Panc1 (cell line): ENCODE data around the gene GPSM1. TPM values are rescaled to one million over a fixed set of nuclear protein-coding genes. Genes with fewer than 3 reads are reported as not detected.

Source experiments
- ATAC-seq: fragments of 200-7000 bp; cut with Tn5 transposase; 2 replicates; pipeline ENCODE4 v1.9.1; 2020; ENCODE audit warnings: mild to moderate bottlenecking, moderate library complexity
- BruUV-seq: library from RNA; stranded (reverse); fragments of 400-500 nt; replicated peaks from 2 replicates; lab custom pipeline; 2021; lab: Mats Ljungman, UMichigan
- CTCF ChIA-PET: fragments of 300-600 bp; sonication (Branson Sonifier 250); formaldehyde crosslinking; loops from one replicate; lab custom pipeline; 2022; ENCODE audit warnings: antibody characterized with exemption; lab: Charles Lee
- POLR2A ChIA-PET: fragments of 300-600 bp; sonication (Branson Sonifier 250); formaldehyde crosslinking; loops from one replicate; lab custom pipeline; 2022; ENCODE audit warnings: antibody characterized with exemption; lab: Charles Lee
- DNase-seq: peaks from one replicate; pipeline ENCODE4 v3.0.0-alpha.2; 2010; ENCODE audit warnings: low read depth, low spot score
- H3K27ac ChIP-seq: 2 replicates; pipeline ENCODE4 v1.5.1; 2011; ENCODE audit warnings: mild to moderate bottlenecking, low read length, inconsistent platforms
- H3K27me3 ChIP-seq: fragments of 200-500 bp; sonication (Bioruptor generic); 2 replicates; pipeline ENCODE4 v1.6.0; 2014; ENCODE audit warnings: low read length, inconsistent platforms; ENCODE audit not compliant: control insufficient read depth, insufficient read depth
- H3K36me3 ChIP-seq: fragments of 200-500 bp; sonication (Bioruptor generic); 2 replicates; pipeline ENCODE4 v1.5.1; 2014; ENCODE audit warnings: inconsistent platforms, mild to moderate bottlenecking, low read length, moderate library complexity; ENCODE audit not compliant: control insufficient read depth, insufficient read depth
- H3K4me1 ChIP-seq: 2 replicates; pipeline ENCODE4 v1.5.1; 2011; ENCODE audit warnings: inconsistent platforms, mild to moderate bottlenecking, low read length, moderate library complexity; ENCODE audit not compliant: control insufficient read depth, insufficient read depth
- H3K4me3 ChIP-seq, 2 experiments: 2 replicates each; pipeline ENCODE4 v1.5.1; 2011 to 2012; ENCODE audit warnings: low read depth in 2 of 2, low read length in 2 of 2, mild to moderate bottlenecking in 2 of 2, inconsistent platforms in 1 of 2, moderate library complexity in 1 of 2
- H3K9me3 ChIP-seq: fragments of 200-500 bp; sonication (Bioruptor generic); 2 replicates; pipeline ENCODE4 v1.5.1; 2014; ENCODE audit warnings: low read depth, mild to moderate bottlenecking, inconsistent platforms, low read length, moderate library complexity; ENCODE audit not compliant: control insufficient read depth, insufficient read depth
- POLR2AphosphoS5 ChIP-seq: IDR thresholded peaks from 2 replicates; pipeline ENCODE4 v1.6.1; 2012; ENCODE audit warnings: mild to moderate bottlenecking, low read depth, low read length, moderate library complexity
- SIN3A ChIP-seq: IDR thresholded peaks from 2 replicates; pipeline ENCODE4 v1.6.1; 2012; ENCODE audit warnings: low read depth, mild to moderate bottlenecking, low read length, moderate library complexity, borderline replicate concordance; ENCODE audit not compliant: insufficient read depth
- TCF7L2 ChIP-seq: IDR thresholded peaks from 2 replicates; pipeline ENCODE4 v1.6.1; 2011; ENCODE audit warnings: mild to moderate bottlenecking, low read depth, low read length, inconsistent platforms
- in situ Hi-C: cut with HindIII; loops from 2 replicates; pipeline ENCODE4 v1.10.0; 2016; ENCODE audit warnings: low sequenced_read_pairs, low pct_unique_long_range_greater_than_20kb
- intact Hi-C: fragments of 100-400 bp; cut with micrococcal nuclease; formaldehyde crosslinking; loops from one replicate; pipeline ENCODE4 v1.10.0; 2022; ENCODE audit not compliant: unreplicated experiment
- total RNA-seq: library from RNA; stranded (reverse); gene quantifications from one replicate; pipeline ENCODE4 v1.2.1, GENCODE V29; 2021; ENCODE audit not compliant: unreplicated experiment
- TF ChIP-seq, protein P1 (sequence below), 2 experiments: IDR thresholded peaks; 2 replicates each; pipeline ENCODE4 v1.6.1; 2011 to 2012; ENCODE audit warnings: low read depth in 2 of 2, control low read depth in 1 of 2, low read length in 1 of 2, mild to moderate bottlenecking in 1 of 2, moderate library complexity in 1 of 2; ENCODE audit not compliant: insufficient read depth in 1 of 2
- TF ChIP-seq, protein P2 (sequence below): fragments of 450-650 bp; IDR thresholded peaks from 2 replicates; pipeline ENCODE4 v1.5.1; 2017; ENCODE audit warnings: mild to moderate bottlenecking

The GPSM1 gene
- total RNA-seq, 1 experiment from 2014 or later, result 14.2 TPM

DNA sequence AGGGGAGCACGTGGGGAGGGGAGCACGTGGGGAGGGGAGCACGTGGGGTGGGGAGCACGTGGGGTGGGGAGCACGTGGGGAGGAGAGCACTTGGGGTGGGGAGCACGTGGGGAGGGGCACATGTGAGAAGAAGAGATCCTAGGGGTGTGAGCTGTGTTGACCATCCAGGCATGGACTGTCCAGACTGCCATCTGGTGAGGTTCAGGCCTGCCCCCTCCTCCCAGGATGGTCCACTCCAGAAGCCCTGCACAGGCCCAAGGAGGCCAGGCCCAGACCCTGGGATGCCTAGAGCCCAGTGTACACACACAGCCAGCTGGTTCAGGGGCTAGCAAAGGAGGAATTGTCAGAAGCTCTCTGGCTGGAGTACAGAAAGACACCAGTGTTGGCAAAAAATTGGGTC, 70.3 kb downstream of the GPSM1 start:
- Histone ChIP-seq H3K9me3 (no peaks in the 10 kb centered on the region), H3K27ac (no peak overlapping the region), H3K36me3 (no peaks in the 10 kb centered on the region; the same call in none of the 2 replicates), H3K27me3 (no peaks in the 10 kb centered on the region), H3K4me1 (peaks cover 9% of the 10 kb centered on the region; the same call in 1 of the 2 replicates), H3K4me3 (no peak overlapping the region)
- BruUV-seq, result no TSS peak
- in situ Hi-C loops, result no loop called here
- POLR2A ChIA-PET, result no interaction called here
- ATAC-seq (no peak), DNase-seq (no peak)
- TF ChIP-seq TCF7L2, result no peak
- TF ChIP-seq SIN3A, result no peak
- TF ChIP-seq, protein P1, sequence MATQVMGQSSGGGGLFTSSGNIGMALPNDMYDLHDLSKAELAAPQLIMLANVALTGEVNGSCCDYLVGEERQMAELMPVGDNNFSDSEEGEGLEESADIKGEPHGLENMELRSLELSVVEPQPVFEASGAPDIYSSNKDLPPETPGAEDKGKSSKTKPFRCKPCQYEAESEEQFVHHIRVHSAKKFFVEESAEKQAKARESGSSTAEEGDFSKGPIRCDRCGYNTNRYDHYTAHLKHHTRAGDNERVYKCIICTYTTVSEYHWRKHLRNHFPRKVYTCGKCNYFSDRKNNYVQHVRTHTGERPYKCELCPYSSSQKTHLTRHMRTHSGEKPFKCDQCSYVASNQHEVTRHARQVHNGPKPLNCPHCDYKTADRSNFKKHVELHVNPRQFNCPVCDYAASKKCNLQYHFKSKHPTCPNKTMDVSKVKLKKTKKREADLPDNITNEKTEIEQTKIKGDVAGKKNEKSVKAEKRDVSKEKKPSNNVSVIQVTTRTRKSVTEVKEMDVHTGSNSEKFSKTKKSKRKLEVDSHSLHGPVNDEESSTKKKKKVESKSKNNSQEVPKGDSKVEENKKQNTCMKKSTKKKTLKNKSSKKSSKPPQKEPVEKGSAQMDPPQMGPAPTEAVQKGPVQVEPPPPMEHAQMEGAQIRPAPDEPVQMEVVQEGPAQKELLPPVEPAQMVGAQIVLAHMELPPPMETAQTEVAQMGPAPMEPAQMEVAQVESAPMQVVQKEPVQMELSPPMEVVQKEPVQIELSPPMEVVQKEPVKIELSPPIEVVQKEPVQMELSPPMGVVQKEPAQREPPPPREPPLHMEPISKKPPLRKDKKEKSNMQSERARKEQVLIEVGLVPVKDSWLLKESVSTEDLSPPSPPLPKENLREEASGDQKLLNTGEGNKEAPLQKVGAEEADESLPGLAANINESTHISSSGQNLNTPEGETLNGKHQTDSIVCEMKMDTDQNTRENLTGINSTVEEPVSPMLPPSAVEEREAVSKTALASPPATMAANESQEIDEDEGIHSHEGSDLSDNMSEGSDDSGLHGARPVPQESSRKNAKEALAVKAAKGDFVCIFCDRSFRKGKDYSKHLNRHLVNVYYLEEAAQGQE (IDR thresholded peaks at IDR 0.05; ENCODE audit: insufficient read depth in 1 of 2, low read depth in 2 of 2, low read length in 1 of 2), result no peak
- TF ChIP-seq, protein P2, sequence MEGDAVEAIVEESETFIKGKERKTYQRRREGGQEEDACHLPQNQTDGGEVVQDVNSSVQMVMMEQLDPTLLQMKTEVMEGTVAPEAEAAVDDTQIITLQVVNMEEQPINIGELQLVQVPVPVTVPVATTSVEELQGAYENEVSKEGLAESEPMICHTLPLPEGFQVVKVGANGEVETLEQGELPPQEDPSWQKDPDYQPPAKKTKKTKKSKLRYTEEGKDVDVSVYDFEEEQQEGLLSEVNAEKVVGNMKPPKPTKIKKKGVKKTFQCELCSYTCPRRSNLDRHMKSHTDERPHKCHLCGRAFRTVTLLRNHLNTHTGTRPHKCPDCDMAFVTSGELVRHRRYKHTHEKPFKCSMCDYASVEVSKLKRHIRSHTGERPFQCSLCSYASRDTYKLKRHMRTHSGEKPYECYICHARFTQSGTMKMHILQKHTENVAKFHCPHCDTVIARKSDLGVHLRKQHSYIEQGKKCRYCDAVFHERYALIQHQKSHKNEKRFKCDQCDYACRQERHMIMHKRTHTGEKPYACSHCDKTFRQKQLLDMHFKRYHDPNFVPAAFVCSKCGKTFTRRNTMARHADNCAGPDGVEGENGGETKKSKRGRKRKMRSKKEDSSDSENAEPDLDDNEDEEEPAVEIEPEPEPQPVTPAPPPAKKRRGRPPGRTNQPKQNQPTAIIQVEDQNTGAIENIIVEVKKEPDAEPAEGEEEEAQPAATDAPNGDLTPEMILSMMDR, result no peak
- no peak for TF ChIP-seq POLR2AphosphoS5
- CTCF ChIA-PET, result no interaction called here
- intact Hi-C loops, result no loop called here

DNA sequence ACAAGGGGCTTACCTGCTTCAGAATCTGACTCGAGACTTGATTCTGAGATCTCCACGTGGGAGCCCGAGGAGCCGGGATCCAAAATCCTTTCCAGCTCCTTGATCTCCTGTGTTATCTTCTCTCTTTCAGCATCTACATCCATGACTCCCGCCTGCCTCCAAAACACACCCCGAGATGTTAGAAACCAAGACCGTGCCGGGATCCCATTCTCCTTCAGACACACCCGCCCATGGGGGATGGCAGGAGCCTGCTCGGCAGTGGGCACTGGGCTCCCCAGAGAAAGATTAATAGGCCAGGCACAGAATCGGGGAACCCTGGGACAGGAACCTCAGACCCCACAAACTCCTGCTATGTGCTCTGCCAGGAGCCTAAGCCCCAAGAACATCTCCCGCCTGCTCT, 70.9 kb downstream of the GPSM1 start:
- in situ Hi-C loops, result no loop called here
- H3K9me3 ChIP-seq, result no peaks in the 10 kb centered on the region
- no peak for ATAC-seq
- no peak overlapping the region for H3K27ac ChIP-seq
- no peak overlapping the region; a peak in 2 of 4 replicates for H3K4me3 ChIP-seq
- intact Hi-C loops, result no loop called here
- no peaks in the 10 kb centered on the region for H3K27me3 ChIP-seq
- POLR2A ChIA-PET, result no interaction called here
- no peak for TF ChIP-seq TCF7L2
- TF ChIP-seq, protein P1 (IDR thresholded peaks at IDR 0.05; ENCODE audit: insufficient read depth in 1 of 2, low read depth in 2 of 2, low read length in 1 of 2), result no peak
- no peak for TF ChIP-seq POLR2AphosphoS5
- TF ChIP-seq SIN3A, result no peak
- TF ChIP-seq, protein P2, result no peak
- DNase-seq, result no peak
- H3K36me3 ChIP-seq, result no peaks in the 10 kb centered on the region; the same call in none of the 2 replicates
- CTCF ChIA-PET, result no interaction called here
- BruUV-seq, result no TSS peak
- H3K4me1 ChIP-seq, result peaks cover 9% of the 10 kb centered on the region; the same call in 1 of the 2 replicates
